K562 (cell line): Measurements from ENCODE around the gene LAMB3. TPM values are rescaled to one million over a fixed set of nuclear protein-coding genes. Genes with fewer than 3 reads are reported as not detected.

Experiments used
- ARID3A ChIP-seq: IDR thresholded peaks from 2 replicates; pipeline ENCODE4 v1.6.1; 2012; ENCODE audit warnings: low read depth, low read length, improper control_type of control experiment, borderline replicate concordance
- DDX20 ChIP-seq: fragments of 450-650 bp; IDR thresholded peaks from 2 replicates; pipeline ENCODE4 v1.6.1; 2016; ENCODE audit warnings: missing genetic modification characterization, low read depth, mild to moderate bottlenecking, missing compliant biosample characterization, moderate library complexity
- FOXA3 ChIP-seq, 2 experiments: fragments of 450-650 bp in 1 of 2; sonication (generic) in 1 of 2; formaldehyde crosslinking; IDR thresholded peaks in 1 of 2; conservative IDR thresholded peaks in 1 of 2; 2 replicates each; pipeline versions ENCODE4 v1.4.0 to v1.8.0; 2020 to 2022; ENCODE audit warnings: mild to moderate bottlenecking in 2 of 2, missing genetic modification reagents in 1 of 2
- GTF2A2 ChIP-seq: IDR thresholded peaks from 2 replicates; pipeline ENCODE4 v1.6.1; 2016; ENCODE audit warnings: mild to moderate bottlenecking, missing genetic modification characterization, missing compliant biosample characterization
- HNRNPK ChIP-seq: fragments of 200-400 bp; formaldehyde crosslinking; IDR thresholded peaks from one replicate; pipeline ENCODE4 v1.6.1; 2018; ENCODE audit warnings: mild to moderate bottlenecking, low read depth, low read length; ENCODE audit not compliant: poor library complexity, severe bottlenecking
- HOXB6 ChIP-seq: fragments of 250-450 bp; sonication (Bioruptor Pico); IDR thresholded peaks from 2 replicates; pipeline ENCODE4 v1.5.1; 2022; ENCODE audit warnings: mild to moderate bottlenecking, borderline replicate concordance
- NFXL1 ChIP-seq: fragments of 450-650 bp; formaldehyde crosslinking; IDR thresholded peaks from 2 replicates; pipeline ENCODE4 v1.4.0; 2021; ENCODE audit warnings: mild to moderate bottlenecking
- RB1 ChIP-seq: fragments of 450-650 bp; IDR thresholded peaks from 2 replicates; pipeline ENCODE4 v1.6.1; 2017; ENCODE audit warnings: low read depth, mild to moderate bottlenecking
- ZNF384 ChIP-seq: IDR thresholded peaks from 2 replicates; pipeline ENCODE4 v1.6.1; 2012; ENCODE audit warnings: low read depth, low read length, improper control_type of control experiment
- ZNF583 ChIP-seq: fragments of 250-450 bp; sonication (Bioruptor Pico); IDR thresholded peaks from 2 replicates; pipeline ENCODE4 v1.4.0; 2020
- polyA plus RNA-seq, 8 experiments: library from polyadenylated mRNA; depleted of rRNA in 4 of 8; stranded (reverse) in 5 of 8; unstranded in 3 of 8; fragments of >200 nt; fragmentation: Nextera tagmentation in 2 of 8; fragmentation: Illumina TruSeq in 1 of 8; extraction: Ambion mirVana in 2 of 8; extraction: Trizol in 1 of 8; gene quantifications; 2 replicates each; pipeline versions ENCODE4 v1.2.1 to v1.2.3, GENCODE V29; 2011 to 2014; ENCODE audit warnings: inconsistent platforms in 1 of 8, missing spikeins in 1 of 8
- total RNA-seq, 7 experiments: library from RNA; depleted of rRNA in 6 of 7; stranded (reverse); fragments of >200 nt in 6 of 7; fragmentation: Illumina TruSeq in 2 of 7; extraction: Trizol in 2 of 7; gene quantifications; 2 replicates each; pipeline versions ENCODE4 v1.2.1 to v1.2.3, GENCODE V29; 2011 to 2021; ENCODE audit warnings: low replicate concordance in 1 of 7
- TF ChIP-seq, protein P1 (sequence below): sonication (generic); formaldehyde crosslinking; IDR thresholded peaks from 2 replicates; pipeline ENCODE4 v1.8.0; 2022; ENCODE audit warnings: mild to moderate bottlenecking, missing genetic modification reagents
- TF ChIP-seq, protein P2 (sequence below): sonication (generic); formaldehyde crosslinking; IDR thresholded peaks from 2 replicates; pipeline ENCODE4 v1.9.0; 2022; ENCODE audit warnings: mild to moderate bottlenecking, missing genetic modification reagents
- TF ChIP-seq, protein P3 (sequence below): fragments of 450-650 bp; IDR thresholded peaks from 2 replicates; pipeline ENCODE4 v1.6.1; 2016; ENCODE audit warnings: borderline replicate concordance

Gene LAMB3
- total and polyA plus RNA-seq, 9 of the 15 experiments (the other 6 are each of a cell fraction or from before 2014, with no cell fraction given), result 0.08 to 1.3 (median 0.91) TPM

- TF ChIP-seq, protein P1, sequence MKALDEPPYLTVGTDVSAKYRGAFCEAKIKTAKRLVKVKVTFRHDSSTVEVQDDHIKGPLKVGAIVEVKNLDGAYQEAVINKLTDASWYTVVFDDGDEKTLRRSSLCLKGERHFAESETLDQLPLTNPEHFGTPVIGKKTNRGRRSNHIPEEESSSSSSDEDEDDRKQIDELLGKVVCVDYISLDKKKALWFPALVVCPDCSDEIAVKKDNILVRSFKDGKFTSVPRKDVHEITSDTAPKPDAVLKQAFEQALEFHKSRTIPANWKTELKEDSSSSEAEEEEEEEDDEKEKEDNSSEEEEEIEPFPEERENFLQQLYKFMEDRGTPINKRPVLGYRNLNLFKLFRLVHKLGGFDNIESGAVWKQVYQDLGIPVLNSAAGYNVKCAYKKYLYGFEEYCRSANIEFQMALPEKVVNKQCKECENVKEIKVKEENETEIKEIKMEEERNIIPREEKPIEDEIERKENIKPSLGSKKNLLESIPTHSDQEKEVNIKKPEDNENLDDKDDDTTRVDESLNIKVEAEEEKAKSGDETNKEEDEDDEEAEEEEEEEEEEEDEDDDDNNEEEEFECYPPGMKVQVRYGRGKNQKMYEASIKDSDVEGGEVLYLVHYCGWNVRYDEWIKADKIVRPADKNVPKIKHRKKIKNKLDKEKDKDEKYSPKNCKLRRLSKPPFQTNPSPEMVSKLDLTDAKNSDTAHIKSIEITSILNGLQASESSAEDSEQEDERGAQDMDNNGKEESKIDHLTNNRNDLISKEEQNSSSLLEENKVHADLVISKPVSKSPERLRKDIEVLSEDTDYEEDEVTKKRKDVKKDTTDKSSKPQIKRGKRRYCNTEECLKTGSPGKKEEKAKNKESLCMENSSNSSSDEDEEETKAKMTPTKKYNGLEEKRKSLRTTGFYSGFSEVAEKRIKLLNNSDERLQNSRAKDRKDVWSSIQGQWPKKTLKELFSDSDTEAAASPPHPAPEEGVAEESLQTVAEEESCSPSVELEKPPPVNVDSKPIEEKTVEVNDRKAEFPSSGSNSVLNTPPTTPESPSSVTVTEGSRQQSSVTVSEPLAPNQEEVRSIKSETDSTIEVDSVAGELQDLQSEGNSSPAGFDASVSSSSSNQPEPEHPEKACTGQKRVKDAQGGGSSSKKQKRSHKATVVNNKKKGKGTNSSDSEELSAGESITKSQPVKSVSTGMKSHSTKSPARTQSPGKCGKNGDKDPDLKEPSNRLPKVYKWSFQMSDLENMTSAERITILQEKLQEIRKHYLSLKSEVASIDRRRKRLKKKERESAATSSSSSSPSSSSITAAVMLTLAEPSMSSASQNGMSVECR (CRISPR knock-in tag), result 0 out of 2 replicates have a peak, but pooled peaks have one; percentile 24
- TF ChIP-seq, protein P2, sequence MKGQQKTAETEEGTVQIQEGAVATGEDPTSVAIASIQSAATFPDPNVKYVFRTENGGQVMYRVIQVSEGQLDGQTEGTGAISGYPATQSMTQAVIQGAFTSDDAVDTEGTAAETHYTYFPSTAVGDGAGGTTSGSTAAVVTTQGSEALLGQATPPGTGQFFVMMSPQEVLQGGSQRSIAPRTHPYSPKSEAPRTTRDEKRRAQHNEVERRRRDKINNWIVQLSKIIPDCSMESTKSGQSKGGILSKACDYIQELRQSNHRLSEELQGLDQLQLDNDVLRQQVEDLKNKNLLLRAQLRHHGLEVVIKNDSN, result no peak
- TF ChIP-seq ZNF583 (CRISPR knock-in tag) (0 out of 2 replicates have a peak, but pooled peaks have one; percentile 40), ZNF384 (peak; percentile 12; the same call in 1 of the 2 replicates), RB1 (no peak), HOXB6 (CRISPR knock-in tag) (0 out of 2 replicates have a peak, but pooled peaks have one; percentile 52), ARID3A (0 out of 2 replicates have a peak, but pooled peaks have one; percentile 56), FOXA3 (CRISPR knock-in tag; conservative IDR thresholded peaks at IDR 0.05 in 1 of 2, IDR thresholded peaks at IDR 0.05 in 1 of 2) (0 out of 4 replicates have a peak, but pooled peaks of 1 of the 2 experiments have one; percentile 4), HNRNPK (no peak), GTF2A2 (tag) (peak; percentile 33; the same call in 1 of the 2 replicates), DDX20 (peak; percentile 18; the same call in 1 of the 2 replicates), NFXL1 (CRISPR knock-in tag) (no peak)
- TF ChIP-seq, protein P3, sequence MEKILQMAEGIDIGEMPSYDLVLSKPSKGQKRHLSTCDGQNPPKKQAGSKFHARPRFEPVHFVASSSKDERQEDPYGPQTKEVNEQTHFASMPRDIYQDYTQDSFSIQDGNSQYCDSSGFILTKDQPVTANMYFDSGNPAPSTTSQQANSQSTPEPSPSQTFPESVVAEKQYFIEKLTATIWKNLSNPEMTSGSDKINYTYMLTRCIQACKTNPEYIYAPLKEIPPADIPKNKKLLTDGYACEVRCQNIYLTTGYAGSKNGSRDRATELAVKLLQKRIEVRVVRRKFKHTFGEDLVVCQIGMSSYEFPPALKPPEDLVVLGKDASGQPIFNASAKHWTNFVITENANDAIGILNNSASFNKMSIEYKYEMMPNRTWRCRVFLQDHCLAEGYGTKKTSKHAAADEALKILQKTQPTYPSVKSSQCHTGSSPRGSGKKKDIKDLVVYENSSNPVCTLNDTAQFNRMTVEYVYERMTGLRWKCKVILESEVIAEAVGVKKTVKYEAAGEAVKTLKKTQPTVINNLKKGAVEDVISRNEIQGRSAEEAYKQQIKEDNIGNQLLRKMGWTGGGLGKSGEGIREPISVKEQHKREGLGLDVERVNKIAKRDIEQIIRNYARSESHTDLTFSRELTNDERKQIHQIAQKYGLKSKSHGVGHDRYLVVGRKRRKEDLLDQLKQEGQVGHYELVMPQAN, result no peak
Measured at GRCh38 chr1:209645574-209646452, 6.4 kb downstream of the LAMB3 start (continued).
